ENCODE results near the gene LRRC1.
A peak's percentile ranks its signal among the peaks of the same experiment; 100 is the strongest.

Gene LRRC1

DNA sequence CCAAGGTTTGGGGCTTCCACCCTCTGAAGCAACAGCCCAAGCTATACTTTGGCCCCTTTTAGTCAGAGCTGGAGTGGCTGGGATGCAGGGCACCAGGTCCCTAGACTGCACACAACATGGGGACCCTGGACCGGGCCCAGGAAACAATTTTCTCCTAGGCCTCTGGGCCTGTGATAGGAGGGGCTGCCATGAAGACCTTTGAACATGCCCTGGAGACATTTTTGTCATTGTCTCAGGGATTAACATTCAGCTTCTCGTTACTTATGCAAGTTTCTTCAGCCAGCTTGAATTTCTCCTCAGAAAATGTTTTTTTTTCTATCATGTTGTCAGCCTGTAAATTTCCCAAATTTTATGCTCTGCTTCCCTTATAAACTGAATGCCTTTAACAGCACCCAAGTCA is 82.3 kb downstream of the LRRC1 start:
- no peak for DNase-seq (ENCODE audit: extremely low read depth in 1 of 2, low read depth in 1 of 2)

DNA sequence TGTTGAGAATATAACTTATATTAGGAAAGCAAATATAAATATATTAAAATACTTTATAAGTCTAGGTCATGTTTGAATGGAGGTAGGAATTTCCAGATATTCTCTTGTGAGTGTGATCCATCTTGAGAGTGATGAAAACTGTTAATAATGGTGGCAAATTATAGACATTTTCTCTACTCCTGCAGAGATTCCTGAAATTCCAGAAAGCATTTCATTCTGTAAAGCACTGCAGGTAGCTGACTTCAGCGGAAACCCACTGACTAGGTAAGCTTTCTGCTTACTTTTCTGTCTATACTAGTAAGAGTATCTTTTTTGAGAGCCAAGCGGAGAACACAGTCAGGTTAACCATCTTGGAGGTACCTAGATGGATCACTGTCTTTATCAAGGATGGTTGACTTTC is 84.0 kb downstream of the LRRC1 start:
- no peak for DNase-seq (ENCODE audit: extremely low read depth in 1 of 2, low read depth in 1 of 2)

DNA sequence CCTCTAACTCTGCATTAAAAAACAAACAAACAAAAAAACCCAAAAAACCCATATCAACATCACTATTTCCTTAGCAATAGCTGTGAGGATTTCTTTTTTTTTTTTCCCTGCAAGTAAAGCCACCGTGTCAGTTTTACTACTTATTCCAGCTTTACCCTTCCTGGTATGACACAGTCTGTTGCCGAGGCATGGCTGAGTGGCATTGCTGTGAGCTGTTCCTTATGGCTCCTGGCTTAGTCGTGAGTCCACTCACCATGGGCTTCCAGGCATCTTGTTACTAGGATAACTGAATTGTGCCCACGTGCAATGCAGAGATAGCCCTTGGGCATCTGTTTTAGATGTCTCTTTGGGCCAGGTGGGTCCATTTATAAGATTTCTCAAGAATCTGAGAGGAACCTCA is 84.8 kb downstream of the LRRC1 start:
- no peak for DNase-seq (ENCODE audit: extremely low read depth in 1 of 2, low read depth in 1 of 2)

DNA sequence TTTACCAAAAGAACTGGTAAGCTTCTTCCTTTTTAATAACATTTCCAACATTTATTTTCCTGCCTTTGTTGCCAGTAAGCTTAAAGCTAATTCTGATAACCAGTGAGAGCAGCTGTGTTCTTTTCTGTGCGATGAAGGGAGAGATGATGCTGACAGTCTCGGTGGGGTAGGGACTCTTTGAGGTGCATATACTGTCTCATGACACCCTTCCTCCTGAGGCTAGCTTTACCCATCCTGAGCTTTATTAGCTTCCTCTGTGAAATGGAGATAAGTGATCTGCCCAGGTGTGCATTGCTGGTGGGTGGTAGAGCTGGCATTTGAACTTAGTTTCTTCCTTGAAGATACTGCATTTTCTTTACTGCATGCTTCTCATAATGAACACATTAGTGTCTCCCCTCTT is 92.5 kb downstream of the LRRC1 start:
- no peak for DNase-seq (ENCODE audit: extremely low read depth in 1 of 2, low read depth in 1 of 2)

DNA sequence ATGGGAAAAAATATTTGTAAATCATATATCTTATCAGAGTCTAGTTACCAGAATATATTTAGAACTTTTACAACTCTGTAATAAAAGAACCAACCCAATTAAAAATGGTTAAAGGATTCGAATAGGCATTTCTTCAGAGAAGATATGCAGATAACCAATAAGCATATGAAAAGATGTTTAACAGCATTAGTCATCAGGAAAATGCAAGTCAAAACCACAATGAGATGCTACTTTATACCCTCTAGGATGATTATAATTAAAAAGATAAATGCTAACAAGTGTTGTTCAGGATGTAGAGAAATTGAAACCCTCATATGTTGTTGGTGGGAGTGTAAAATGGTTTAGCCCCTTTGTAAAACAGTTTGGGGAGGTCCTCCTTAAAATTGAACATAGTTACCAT is 94.1 kb downstream of the LRRC1 start:
- DNase-seq (ENCODE audit: extremely low read depth in 1 of 2, low read depth in 1 of 2): no peak

DNA sequence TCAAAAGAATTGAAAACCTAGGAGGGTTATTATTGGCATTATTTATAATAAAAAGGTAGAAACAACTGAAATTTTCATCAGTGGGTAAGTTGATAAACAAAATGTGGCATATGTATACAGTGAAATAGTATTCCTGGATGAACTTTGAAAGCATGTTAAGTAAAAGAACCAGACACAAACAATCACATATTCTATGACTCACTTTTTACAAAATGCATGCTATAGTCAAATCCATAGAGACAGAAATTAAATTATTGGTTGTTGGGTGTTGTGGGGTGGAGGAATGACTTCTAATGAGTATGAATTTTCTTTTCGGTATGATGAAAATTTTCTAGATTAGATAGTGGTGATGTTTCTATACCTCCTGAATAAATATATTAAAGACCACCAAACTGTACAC is 94.6 kb downstream of the LRRC1 start:
- no peak for DNase-seq (ENCODE audit: extremely low read depth in 1 of 2, low read depth in 1 of 2)

DNA sequence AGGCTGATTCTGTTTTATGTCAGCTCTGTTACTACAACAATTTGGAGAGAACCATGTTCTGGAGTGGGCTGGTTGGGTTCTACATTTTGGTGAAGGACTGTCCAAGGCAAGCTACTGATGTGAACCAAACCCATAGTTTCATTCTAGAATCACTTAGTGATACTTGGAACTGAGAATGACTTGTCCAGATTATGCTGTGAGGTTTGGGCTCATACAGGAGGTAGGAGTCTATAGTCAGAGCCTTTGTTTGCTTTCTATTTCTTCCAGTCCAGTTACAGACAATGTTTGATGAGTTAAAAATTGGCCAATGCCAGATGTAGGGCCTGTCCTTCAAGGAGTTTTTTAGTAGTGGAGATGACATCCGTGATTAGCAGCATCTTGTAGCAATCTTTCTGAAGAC is 97.9 kb downstream of the LRRC1 start:
- no peak for DNase-seq (ENCODE audit: extremely low read depth in 1 of 2, low read depth in 1 of 2)

DNA sequence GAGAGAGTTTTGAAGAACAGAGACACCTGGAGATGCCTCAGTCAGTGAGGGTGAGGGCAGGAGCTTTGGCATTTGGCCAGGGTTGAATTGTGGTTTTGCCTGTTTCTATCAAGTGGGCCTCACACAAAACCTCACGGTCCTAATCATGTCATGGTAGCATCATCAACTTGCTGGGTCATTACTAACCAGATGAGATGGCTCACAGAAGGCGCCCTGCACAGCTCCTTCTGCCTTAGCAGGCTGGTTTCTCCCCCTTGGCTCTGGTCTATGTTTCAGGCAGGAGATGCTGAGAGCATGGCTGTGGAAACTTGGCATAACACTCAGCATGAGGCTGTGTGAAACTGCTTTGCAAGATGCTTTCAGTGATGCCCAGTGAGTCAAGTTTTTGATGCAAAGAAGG is 99.3 kb downstream of the LRRC1 start:
- DNase-seq (ENCODE audit: extremely low read depth in 1 of 2, low read depth in 1 of 2): peak; percentile 34 to 71

DNA sequence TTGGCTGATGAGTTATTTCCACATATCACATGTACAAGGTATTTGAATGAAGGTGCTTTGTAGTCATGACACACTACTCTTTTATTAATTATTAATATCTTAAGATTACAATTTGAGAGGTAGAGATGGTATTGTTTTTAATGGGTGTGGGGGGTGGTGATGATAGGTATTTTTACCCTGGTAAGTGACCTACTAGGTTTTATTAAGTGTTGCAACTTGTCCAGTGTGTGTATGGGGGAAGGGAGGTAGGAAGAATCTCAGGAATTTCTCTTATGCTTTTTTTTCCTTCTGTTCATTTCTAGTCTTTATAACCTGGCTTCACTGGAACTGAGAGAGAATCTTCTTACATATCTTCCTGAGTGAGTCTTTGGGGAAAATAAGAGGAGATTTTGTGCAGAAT is 101.4 kb downstream of the LRRC1 start:
- no peak for DNase-seq (ENCODE audit: extremely low read depth in 1 of 2, low read depth in 1 of 2)

DNA sequence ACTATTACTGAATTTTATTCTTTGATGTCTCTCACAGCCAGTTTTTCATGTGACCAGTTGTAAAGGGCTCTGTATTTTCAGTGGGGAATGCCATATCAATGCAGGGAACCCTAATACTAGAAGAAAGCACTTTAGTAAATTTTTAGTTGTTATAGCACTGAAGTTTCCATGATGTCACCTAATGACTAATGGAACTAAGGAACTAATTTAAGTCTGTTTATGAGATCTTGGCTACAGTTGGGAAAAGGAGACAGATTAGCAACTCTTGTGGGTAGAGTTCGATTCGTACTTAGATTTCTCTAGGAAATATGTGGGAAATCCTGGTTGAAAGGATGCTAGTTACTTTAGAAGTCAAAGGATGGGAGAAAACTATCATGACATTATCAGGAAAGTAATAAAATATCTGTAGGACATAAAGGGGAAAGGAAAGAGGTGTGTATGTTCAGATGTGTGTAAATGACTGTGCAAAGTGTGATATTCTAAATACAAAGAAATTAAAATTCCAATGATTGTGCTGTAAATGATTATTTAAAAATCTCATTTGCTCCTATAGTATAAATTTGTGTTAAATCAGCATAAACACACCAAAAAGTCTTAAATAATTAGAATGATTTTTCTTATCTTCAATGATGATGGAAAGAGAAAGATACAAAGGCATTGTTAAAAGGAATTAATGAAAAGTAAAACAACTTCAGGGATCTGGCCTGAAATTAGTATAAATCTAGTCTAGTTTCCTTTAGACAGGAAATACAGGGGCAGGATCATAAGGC is 103.4 kb downstream of the LRRC1 start:
- no peak for DNase-seq (ENCODE audit: extremely low read depth in 1 of 2, low read depth in 1 of 2)

DNA sequence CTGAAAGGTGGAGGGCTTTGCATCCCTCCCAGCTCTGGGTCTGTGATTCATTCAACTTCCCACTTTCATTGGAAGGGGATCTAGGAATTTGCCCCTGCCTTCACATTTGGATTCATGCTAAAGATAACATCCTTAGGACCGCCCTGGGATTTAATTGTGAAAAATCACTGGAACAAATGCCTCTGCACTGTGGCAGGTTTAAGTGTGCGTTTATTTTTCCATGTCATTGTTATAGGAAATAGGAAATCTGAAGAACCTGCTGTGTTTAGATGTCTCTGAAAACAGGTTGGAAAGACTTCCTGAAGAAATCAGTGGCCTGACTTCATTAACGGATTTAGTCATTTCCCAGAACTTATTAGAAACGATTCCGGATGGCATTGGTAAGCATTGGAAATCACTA is 104.7 kb downstream of the LRRC1 start:
- no peak for DNase-seq (ENCODE audit: extremely low read depth in 1 of 2, low read depth in 1 of 2)

DNA sequence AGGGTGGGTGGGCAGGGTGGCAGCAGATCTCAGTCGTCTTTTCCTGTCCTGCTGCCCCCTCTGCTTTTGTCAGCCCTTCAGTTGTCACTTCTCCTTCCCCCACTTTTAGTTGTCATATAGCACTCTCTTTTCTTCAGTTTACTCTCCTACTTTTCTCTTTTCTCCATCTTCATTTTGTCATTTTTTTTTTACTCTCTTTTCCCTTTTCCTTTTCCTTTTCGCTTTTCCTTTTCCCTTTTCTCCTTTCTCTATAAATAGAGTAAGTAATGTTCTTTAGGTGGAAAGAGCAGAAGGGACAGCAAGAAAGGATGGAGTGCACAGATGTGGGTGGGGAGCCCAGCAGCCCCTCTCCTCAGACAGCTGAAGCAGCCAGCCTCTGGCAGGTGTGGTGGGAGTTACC is 108.6 kb downstream of the LRRC1 start:
- DNase-seq (ENCODE audit: extremely low read depth in 1 of 2, low read depth in 1 of 2): no peak

DNA sequence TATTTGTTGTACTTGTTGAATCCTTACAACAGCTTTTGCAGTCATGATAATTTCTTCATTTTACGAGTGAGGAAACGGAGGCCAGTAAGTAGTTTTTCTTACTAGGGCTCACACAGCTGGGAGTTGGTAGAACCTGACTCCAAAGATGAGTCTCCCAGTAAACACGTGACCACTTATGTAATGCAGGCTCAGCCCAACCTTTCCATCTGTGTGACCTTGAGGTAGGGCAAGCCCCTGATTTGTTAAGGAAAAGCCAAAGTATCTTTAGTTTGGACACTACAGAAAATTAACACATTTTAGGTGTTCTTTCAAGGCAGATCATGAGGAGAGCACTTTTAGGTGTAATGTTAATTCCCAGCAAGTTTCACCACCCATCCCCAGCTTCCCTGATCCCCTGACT is 111.3 kb downstream of the LRRC1 start:
- no peak for DNase-seq (ENCODE audit: extremely low read depth in 1 of 2, low read depth in 1 of 2)

DNA sequence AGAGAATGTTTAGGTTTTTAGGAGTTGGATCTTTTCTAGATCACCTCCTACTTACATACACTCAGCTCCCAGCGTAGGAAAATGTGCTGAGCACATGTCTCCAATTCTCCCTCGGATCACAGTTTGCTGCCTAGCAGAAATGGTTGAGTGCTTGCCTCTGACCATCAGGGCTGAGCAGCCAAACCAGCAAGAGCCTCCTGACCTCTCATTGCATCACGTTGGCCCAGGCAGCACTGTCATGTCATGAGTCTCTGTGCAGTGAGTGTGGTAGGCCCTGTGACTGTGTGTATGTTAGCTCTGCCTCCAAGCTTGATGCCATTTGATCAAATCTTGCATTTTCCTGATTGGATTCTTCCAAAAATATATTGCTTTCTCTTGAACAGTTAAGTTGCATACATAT is 112.0 kb downstream of the LRRC1 start:
- no peak for DNase-seq (ENCODE audit: extremely low read depth in 1 of 2, low read depth in 1 of 2)

DNA sequence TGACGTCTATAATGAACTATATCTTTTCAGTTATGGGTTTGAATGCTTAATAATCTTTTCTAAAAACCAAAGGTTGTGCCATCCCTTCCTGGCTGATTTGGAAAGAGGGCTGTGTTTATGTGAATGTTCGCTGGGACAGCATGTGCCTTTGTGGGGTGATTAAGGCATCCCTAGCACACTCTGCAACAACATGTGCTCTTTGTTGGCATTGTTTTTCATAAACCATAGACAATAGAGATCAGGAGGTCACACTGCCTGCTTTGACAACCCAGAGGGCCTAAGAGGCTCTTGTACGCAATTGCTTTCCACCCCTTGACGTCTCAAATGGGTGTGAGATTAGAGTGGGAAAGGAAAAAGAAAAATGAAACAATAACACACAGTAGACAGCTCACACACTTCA is 116.0 kb downstream of the LRRC1 start:
- DNase-seq (ENCODE audit: extremely low read depth in 1 of 2, low read depth in 1 of 2): no peak

DNA sequence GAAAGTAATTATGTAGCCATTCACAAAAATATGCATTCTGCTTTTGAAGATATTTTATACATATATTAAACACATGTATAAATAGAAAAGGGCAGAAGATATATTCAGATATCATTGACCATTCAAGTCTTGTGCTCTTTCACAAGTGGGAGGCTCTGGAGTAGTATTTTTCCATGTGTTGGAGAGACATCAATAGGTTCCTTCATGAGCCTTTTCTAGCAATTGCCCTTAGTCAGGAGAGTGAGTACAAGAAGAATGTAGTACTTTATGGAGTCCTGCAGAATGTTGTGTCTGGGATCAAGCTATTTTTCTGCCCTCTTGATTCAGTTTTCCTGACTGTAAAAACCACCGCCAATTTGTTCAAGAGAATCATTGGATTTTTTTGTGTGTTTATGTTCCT is 117.9 kb downstream of the LRRC1 start:
- no peak for DNase-seq (ENCODE audit: extremely low read depth in 1 of 2, low read depth in 1 of 2)

DNA sequence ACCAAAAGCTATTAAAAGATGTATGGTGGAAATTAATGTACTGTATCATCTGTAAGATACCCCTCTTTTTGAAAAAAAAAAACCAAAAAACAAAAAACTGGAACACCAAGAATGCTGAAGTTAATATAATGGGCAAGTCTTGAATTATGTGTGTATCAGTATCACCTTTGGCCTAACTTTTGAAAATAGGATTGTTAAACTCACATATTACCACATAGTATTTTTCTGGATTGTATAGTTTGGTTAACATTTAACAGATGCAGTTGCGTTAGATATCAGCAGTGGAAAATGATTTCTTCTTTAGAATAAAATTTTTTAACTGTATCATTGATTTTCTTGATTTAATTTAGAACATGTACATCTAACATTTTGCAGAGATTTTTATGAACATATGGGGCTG is 118.5 kb downstream of the LRRC1 start:
- DNase-seq (ENCODE audit: extremely low read depth in 1 of 2, low read depth in 1 of 2): no peak

DNA sequence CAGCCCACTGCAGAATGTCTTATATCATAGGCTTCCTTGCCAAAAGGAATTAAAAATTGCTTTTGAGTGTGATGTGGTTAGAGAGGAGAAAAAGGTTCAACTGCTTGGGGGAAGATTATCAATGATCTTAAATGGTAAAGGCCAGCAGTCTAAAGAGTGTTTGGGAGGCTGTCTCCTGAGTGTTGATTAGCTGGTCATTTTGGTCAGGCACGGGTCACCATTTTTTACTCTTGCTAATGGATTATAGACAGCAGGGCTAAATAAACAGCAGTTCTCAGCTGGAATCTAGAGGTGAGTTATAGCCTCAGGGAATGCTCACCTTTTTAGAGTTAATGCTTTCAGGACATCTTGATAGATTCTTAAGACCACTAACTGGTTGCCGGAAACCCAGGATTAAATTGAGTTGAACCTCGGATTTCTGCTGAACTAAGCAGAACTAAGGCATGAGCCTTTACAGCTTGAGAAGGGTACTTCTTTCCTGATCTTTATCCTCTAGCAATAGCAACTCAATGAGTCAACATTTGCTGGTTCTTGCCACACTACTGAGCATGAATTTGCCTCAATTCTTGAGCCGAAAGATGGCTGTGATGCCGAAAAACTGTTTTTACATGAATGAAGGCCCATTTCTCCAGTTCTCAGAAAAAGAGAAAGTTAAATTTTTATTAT is 120.4 kb downstream of the LRRC1 start:
- DNase-seq (ENCODE audit: extremely low read depth in 1 of 2, low read depth in 1 of 2): no peak

DNA sequence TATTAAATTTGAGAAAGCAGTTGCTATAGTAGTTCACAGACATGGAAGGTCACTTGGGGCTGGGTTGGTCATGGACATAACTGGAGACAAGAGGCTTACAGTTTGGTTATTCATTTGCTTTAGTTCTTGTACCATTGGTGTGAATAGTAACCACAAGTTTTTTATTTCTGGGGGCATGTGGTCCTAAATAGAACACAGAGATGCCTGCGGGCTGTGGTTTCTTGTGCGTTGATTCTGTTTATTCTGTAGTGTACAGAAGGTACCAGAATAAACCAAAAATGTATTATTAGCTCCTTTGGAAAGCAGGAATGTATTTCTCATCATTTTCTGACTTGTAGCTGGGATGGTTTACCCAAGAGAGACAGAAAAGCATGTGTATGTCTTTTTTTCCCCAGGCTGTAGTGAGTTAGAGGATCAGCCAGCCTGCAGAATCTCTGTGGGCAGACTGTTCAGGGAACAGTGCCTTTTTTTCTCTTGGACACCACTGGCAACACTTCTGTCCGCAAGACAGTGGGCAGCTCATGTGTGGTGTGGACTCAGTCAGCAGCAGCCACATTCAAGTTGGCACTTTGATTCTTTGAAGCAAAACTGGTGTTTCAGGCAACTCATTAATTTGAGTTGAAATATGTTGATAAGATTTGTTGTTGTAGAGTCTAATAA is 122.1 kb downstream of the LRRC1 start:
- DNase-seq (ENCODE audit: extremely low read depth in 1 of 2, low read depth in 1 of 2): no peak

DNA sequence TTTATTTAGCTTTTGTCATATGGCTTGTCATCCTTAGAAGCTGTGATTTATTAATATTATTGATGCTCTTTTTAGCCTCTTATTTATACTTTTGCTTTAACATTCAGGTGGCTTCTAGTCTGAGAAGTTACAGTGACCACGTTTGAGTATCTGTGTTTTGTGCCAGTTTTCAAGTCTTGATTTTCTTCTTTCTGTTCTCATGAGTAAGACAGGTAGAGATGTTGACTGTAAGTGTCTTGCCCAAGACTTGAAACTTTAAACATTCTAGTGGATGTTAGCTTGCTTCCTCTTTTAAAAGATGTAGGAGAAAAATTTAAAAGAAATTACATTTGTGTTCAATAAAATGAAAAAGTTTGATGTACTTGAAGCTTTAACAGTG is 122.6 kb downstream of the LRRC1 start:
- DNase-seq (ENCODE audit: extremely low read depth in 1 of 2, low read depth in 1 of 2): no peak

DNA sequence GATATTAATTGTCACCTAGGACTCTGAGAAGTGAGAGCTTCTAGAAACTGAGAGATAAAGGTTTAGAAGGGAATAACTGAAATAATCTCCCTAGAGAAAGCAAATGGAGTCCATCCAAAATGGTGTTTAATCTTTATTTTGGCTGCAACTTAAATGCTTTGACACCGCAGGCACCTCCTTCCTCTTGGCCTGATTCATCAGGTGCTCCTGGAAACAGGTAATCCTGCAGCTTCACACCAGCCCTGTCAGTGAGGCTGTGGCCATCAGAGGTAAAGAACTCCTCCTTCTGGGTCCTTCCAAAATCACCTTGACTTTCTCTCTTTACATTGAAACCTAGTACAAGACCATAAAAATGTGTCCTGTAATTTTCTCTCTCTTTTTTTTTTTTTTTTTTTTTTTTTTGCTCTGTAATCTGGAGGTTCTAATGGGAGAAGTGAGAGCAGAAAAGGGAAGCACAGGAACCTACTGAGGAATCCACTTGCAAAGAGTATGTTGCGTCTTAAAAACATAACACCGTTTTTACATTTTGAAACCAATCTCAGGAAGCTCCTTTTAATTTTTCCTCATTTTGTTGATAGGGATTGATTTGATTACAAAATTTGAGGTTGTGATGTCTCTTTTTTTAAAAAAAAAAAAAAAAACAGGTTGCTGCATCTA is 124.2 kb downstream of the LRRC1 start:
- DNase-seq (ENCODE audit: extremely low read depth in 1 of 2, low read depth in 1 of 2): no peak

DNA sequence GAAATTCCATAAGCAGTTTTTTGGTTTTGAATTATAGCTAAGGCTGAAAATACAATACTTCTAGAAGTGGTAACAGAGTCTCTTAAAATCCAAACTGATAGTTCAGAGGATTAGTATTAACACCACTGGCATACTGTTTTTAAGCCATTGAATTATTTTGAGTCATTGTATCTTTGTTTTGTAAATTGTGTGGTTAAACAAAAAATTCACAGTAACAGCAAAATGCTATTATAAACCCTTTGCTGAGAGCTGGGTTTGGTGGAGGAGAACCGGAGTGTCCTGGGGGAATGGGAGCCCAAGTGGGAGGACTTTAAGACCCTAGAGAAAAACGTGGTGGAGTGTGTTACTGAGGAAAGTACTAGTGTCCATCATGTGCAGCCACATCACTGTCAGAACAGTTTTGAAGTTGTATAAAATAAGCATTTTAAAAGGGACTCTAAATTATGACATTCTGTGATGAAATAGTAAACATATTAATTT is 125.1 kb downstream of the LRRC1 start:
- no peak for DNase-seq (ENCODE audit: extremely low read depth in 1 of 2, low read depth in 1 of 2)

All from stimulated activated CD8-positive, alpha-beta memory T cell treated with anti-CD3 and anti-CD28 coated beads, Interleukin-7, amount 100 ng/mL, for 48 hours (primary cell).